ENCODE results near the gene LRFN2.

GRCh38 chr6:40343318-40343876 lies 243.8 kb downstream of the LRFN2 start:
- TF ChIP-seq CTCF (IDR thresholded peaks at IDR 0.05) (no peak), POLR2A (IDR thresholded peaks at IDR 0.05) (no peak)

Data from prostate gland (tissue), 2 donors.